A673 (cell line): ENCODE measurements around the gene CLDN1. TPM values are rescaled to one million over a fixed set of nuclear protein-coding genes. Genes with fewer than 3 reads are reported as not detected.

Source experiments
- BruUV-seq: library from RNA; stranded (reverse); fragments of 400-500 nt; replicated peaks from 2 replicates; lab custom pipeline; 2021; lab: Mats Ljungman, UMichigan
- CTCF ChIA-PET: fragments of 300-600 bp; sonication (Branson Sonifier 250); formaldehyde crosslinking; loops from one replicate; lab custom pipeline; 2022; ENCODE audit warnings: antibody characterized with exemption; lab: Charles Lee
- POLR2A ChIA-PET: fragments of 300-600 bp; sonication (Branson Sonifier 250); formaldehyde crosslinking; loops from one replicate; lab custom pipeline; 2022; ENCODE audit warnings: antibody characterized with exemption; ENCODE audit not compliant: low non-redundant PET; lab: Charles Lee
- DNase-seq: peaks from one replicate; pipeline ENCODE4 v3.0.0-alpha.2; 2015; ENCODE audit warnings: low spot score
- H3K27ac ChIP-seq: fragments of 200-600 bp; sonication (generic); 2 replicates; pipeline ENCODE4 v1.5.1; 2016; ENCODE audit warnings: mixed run types, low read depth, mild to moderate bottlenecking, mixed read lengths, antibody characterized with exemption, low read length; ENCODE audit not compliant: poor library complexity, severe bottlenecking
- H3K27me3 ChIP-seq: fragments of 200-600 bp; sonication (generic); replicated peaks from 2 replicates; pipeline ENCODE4 v1.6.1; 2017; ENCODE audit warnings: mixed run types, low read depth, mild to moderate bottlenecking, mixed read lengths, antibody characterized with exemption, low read length; ENCODE audit not compliant: insufficient read depth, poor library complexity
- H3K36me3 ChIP-seq: fragments of 200-600 bp; sonication (generic); 2 replicates; pipeline ENCODE4 v1.6.1; 2016; ENCODE audit warnings: mixed run types, mild to moderate bottlenecking, mixed read lengths, antibody characterized with exemption, low read length; ENCODE audit not compliant: insufficient read depth, poor library complexity, severe bottlenecking
- H3K4me1 ChIP-seq: fragments of 200-600 bp; sonication (generic); 2 replicates; pipeline ENCODE4 v1.6.1; 2017; ENCODE audit warnings: mixed run types, mild to moderate bottlenecking, mixed read lengths, antibody characterized with exemption, low read length; ENCODE audit not compliant: insufficient read depth, poor library complexity, severe bottlenecking
- H3K4me3 ChIP-seq: fragments of 200-600 bp; sonication (generic); 2 replicates; pipeline ENCODE4 v1.5.1; 2016; ENCODE audit warnings: low read depth, mixed run types, mild to moderate bottlenecking, mixed read lengths, low read length; ENCODE audit not compliant: poor library complexity, severe bottlenecking
- H3K9me3 ChIP-seq: fragments of 200-600 bp; sonication (generic); 2 replicates; pipeline ENCODE4 v1.6.1; 2016; ENCODE audit warnings: mixed run types, low read depth, mild to moderate bottlenecking, mixed read lengths, antibody characterized with exemption, low read length; ENCODE audit not compliant: poor library complexity, severe bottlenecking
- CTCF ChIP-seq: fragments of 300-800, 200-600 bp; sonication (generic); conservative IDR thresholded peaks from 2 replicates; pipeline ENCODE4 v1.5.1; 2017; ENCODE audit warnings: low read depth, mild to moderate bottlenecking, antibody characterized with exemption, low read length, moderate library complexity, mixed read lengths
- EZH2 ChIP-seq: fragments of 200-600 bp; sonication (generic); IDR thresholded peaks from 2 replicates; pipeline ENCODE4 v1.6.1; 2017; ENCODE audit warnings: borderline replicate concordance, low read depth, mild to moderate bottlenecking, mixed read lengths, antibody characterized with exemption, low read length; ENCODE audit not compliant: poor library complexity, severe bottlenecking
- intact Hi-C: fragments of 100-400 bp; cut with micrococcal nuclease; formaldehyde crosslinking; loops from one replicate; pipeline ENCODE4 v1.10.0; 2022; ENCODE audit not compliant: unreplicated experiment
- total RNA-seq: library from RNA; stranded (reverse); gene quantifications from 2 replicates; pipeline ENCODE4 v1.2.3, GENCODE V29; 2021

Gene CLDN1
- total RNA-seq, 1 experiment from 2014 or later, result 184 TPM

DNA sequence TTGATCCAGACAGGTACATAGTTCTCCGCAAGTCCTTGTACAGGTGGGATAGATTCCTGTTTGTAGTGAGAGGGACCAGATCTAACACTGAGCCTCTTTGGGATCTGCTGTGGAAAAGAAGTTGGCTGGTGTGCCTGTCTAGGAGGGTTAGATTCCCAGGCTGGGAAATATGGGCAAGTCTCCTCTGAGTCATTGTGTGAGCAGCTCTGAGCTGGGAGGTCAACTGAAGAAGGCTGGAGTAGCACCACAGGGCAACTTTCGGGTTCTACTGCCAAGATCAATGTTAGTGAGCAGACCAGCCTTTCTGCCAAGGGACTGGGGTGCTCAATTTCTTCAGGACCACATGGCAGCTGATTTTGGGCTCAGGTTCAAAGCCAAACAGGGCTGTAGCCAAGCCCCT, 33.4 kb downstream of the CLDN1 start:
- CTCF ChIA-PET, result no interaction called here
- Histone ChIP-seq H3K9me3 (peaks cover 17% of the 10 kb centered on the region), H3K27ac (no peak overlapping the region), H3K27me3 (no peaks in the 10 kb centered on the region), H3K36me3 (peaks cover 4% of the 10 kb centered on the region), H3K4me3 (no peak overlapping the region), H3K4me1 (no peaks in the 10 kb centered on the region)
- no TSS peak for BruUV-seq
- DNase-seq, result no peak
- intact Hi-C loops, result no loop called here
- POLR2A ChIA-PET, result interaction anchor here (0.5 kb wide), 1 partner anchor 115 kb away, joined by 4 read pairs; no protein-coding TSS in a partner anchor
- no peak for TF ChIP-seq EZH2
- no peak for TF ChIP-seq CTCF

DNA sequence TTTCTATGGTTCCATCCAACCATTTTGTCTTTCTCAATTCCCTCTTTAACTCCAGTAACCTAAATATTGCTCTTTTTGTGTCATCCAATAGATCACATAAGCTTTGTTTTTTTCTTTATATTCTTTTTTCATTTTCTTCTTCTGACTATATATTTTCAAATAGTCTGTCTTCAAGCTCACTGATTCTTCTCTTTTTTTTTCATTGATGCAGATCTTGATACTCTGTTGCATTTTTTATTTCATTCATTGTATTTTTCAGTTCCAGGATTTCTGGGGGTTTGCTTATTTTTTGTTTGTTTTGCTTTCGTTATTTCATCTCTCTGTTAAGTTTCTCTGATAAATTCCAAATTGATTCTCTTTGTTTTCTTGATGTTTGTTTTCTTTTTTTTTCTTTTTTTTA, 36.2 kb downstream of the CLDN1 start:
- H3K27me3 ChIP-seq, result no peaks in the 10 kb centered on the region
- BruUV-seq, result no TSS peak
- H3K9me3 ChIP-seq, result peaks cover 9% of the 10 kb centered on the region
- intact Hi-C loops, result no loop called here
- ChIA-PET CTCF (no interaction called here), POLR2A (no interaction called here)
- H3K4me3 ChIP-seq, result no peak overlapping the region
- no peak overlapping the region for H3K27ac ChIP-seq
- peaks cover 4% of the 10 kb centered on the region for H3K36me3 ChIP-seq
- peaks cover 6% of the 10 kb centered on the region for H3K4me1 ChIP-seq
- no peak for DNase-seq
- TF ChIP-seq EZH2, result no peak
- no peak for TF ChIP-seq CTCF

GRCh38 chr3:190281308-190282051, 40.8 kb downstream of the CLDN1 start:
- peaks cover 4% of the 10 kb centered on the region for H3K36me3 ChIP-seq
- TF ChIP-seq EZH2 (no peak), CTCF (no peak)
- peak; percentile 28 for DNase-seq
- no peaks in the 10 kb centered on the region for H3K27me3 ChIP-seq
- no TSS peak for BruUV-seq
- intact Hi-C loops, result no loop called here
- peaks cover 9% of the 10 kb centered on the region for H3K9me3 ChIP-seq
- POLR2A ChIA-PET, result no interaction called here
- H3K4me3 ChIP-seq, result no peak overlapping the region
- peaks cover 25% of the 10 kb centered on the region for H3K4me1 ChIP-seq
- CTCF ChIA-PET, result no interaction called here
- H3K27ac ChIP-seq, result no peak overlapping the region
